ENCODE data around the gene CCDC86.

GRCh38 chr11:60851327-60852104, 9.6 kb downstream of the CCDC86 start:
- TF ChIP-seq CTCF (IDR thresholded peaks at IDR 0.05) (no peak), MAX (IDR thresholded peaks at IDR 0.05; ENCODE audit: low read depth) (no peak), POLR2AphosphoS5 (IDR thresholded peaks at IDR 0.05; ENCODE audit: low read depth, low read length) (no peak), MXI1 (IDR thresholded peaks at IDR 0.05; ENCODE audit: low read depth, low read length) (no peak), GATA2 (CRISPR knock-in tag; IDR thresholded peaks at IDR 0.05) (no peak), EZH2phosphoT487 (IDR thresholded peaks at IDR 0.05; ENCODE audit: borderline replicate concordance, low read depth) (no peak), MEF2A (IDR thresholded peaks at IDR 0.05; ENCODE audit: borderline replicate concordance, low read depth) (no peak), TEAD4 (IDR thresholded peaks at IDR 0.05; ENCODE audit: borderline replicate concordance, insufficient read depth) (no peak), YY1 (IDR thresholded peaks at IDR 0.05; ENCODE audit: low read depth) (no peak), EP300 (IDR thresholded peaks at IDR 0.05; ENCODE audit: borderline replicate concordance in 1 of 2, low read depth in 1 of 2, low read length in 1 of 2) (no peak), GABPA (IDR thresholded peaks at IDR 0.05; ENCODE audit: low read depth) (no peak), REST (IDR thresholded peaks at IDR 0.05; ENCODE audit: low read depth, low read length) (no peak)

Measured in SK-N-SH (cell line).